Measurements from ENCODE around the gene ZNF654.

DNA sequence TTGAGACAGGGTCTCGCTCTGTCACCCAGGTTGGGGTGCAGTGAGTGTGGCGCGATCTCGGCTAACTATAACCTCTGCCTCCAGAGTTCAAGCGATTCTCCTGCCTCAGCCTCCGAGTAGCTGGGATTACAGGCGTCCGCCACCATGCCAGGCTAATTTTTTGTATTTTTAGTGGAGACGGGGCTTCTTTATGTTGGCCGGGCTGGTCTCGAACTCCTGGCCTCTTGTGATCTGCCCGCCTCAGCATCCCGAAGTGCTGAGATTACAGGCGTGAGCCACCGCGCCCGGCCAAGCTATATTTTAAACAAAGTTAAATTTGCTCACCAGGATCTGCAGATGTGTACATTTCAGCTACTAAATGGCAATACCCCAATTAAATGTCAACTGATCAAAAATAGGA lies 89.6 kb downstream of the ZNF654 start:
- TF ChIP-seq RFX5 (IDR thresholded peaks at IDR 0.05; ENCODE audit: low read length): no peak
- no peak for TF ChIP-seq TCF12 (IDR thresholded peaks at IDR 0.05)
- TF ChIP-seq SIN3A (IDR thresholded peaks at IDR 0.05; ENCODE audit: borderline replicate concordance, low read depth, low read length): no peak
- TF ChIP-seq, protein P1, sequence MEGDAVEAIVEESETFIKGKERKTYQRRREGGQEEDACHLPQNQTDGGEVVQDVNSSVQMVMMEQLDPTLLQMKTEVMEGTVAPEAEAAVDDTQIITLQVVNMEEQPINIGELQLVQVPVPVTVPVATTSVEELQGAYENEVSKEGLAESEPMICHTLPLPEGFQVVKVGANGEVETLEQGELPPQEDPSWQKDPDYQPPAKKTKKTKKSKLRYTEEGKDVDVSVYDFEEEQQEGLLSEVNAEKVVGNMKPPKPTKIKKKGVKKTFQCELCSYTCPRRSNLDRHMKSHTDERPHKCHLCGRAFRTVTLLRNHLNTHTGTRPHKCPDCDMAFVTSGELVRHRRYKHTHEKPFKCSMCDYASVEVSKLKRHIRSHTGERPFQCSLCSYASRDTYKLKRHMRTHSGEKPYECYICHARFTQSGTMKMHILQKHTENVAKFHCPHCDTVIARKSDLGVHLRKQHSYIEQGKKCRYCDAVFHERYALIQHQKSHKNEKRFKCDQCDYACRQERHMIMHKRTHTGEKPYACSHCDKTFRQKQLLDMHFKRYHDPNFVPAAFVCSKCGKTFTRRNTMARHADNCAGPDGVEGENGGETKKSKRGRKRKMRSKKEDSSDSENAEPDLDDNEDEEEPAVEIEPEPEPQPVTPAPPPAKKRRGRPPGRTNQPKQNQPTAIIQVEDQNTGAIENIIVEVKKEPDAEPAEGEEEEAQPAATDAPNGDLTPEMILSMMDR (IDR thresholded peaks at IDR 0.05): no peak
- no peak for TF ChIP-seq TAF1 (IDR thresholded peaks at IDR 0.05; ENCODE audit: borderline replicate concordance, low read depth, low read length)
- TF ChIP-seq FOXM1 (IDR thresholded peaks at IDR 0.05; ENCODE audit: low read depth): no peak
- no peak for TF ChIP-seq SMC3 (IDR thresholded peaks at IDR 0.05; ENCODE audit: low read depth, low read length)

All from SK-N-SH (cell line).